ENCODE measurements around the gene CACNA1B.

Gene CACNA1B

GRCh38 chr9:138022756-138023393, 145.3 kb downstream of the CACNA1B start:
- no peaks in the 10 kb centered on the region for H3K9me3 ChIP-seq
- H3K4me1 ChIP-seq (ENCODE audit: control insufficient read depth in 1 of 2, insufficient read depth in 1 of 2, low read depth in 1 of 2, low read length in 1 of 2) = no peaks in the 10 kb centered on the region
- H3K36me3 ChIP-seq = no peaks in the 10 kb centered on the region
- H3K4me3 ChIP-seq (ENCODE audit: low read depth in 1 of 2, low read length in 1 of 2) = no peak overlapping the region
- no peak overlapping the region for H3K27ac ChIP-seq
- peaks cover 76% of the 10 kb centered on the region for H3K27me3 ChIP-seq
- TF ChIP-seq CTCF (IDR thresholded peaks at IDR 0.05) = no peak

- Histone ChIP-seq H3K9me3 (no peaks in the 10 kb centered on the region), H3K27ac (no peak overlapping the region), H3K27me3 (peaks cover 83% of the 10 kb centered on the region), H3K4me3 (ENCODE audit: low read depth in 1 of 2, low read length in 1 of 2) (no peak overlapping the region), H3K36me3 (no peaks in the 10 kb centered on the region), H3K4me1 (ENCODE audit: control insufficient read depth in 1 of 2, insufficient read depth in 1 of 2, low read depth in 1 of 2, low read length in 1 of 2) (no peaks in the 10 kb centered on the region)
- TF ChIP-seq CTCF (IDR thresholded peaks at IDR 0.05) = no peak
Observed at GRCh38 chr9:138023394-138024124, 146.0 kb downstream of the CACNA1B start.

- TF ChIP-seq CTCF (IDR thresholded peaks at IDR 0.05) = no peak
Observed at GRCh38 chr9:138024131-138024530, 146.5 kb downstream of the CACNA1B start.

GRCh38 chr9:138024831-138025291, 147.3 kb downstream of the CACNA1B start:
- Histone ChIP-seq H3K27me3 (peaks cover 93% of the 10 kb centered on the region), H3K9me3 (no peaks in the 10 kb centered on the region), H3K27ac (no peak overlapping the region), H3K4me1 (ENCODE audit: control insufficient read depth in 1 of 2, insufficient read depth in 1 of 2, low read depth in 1 of 2, low read length in 1 of 2) (no peaks in the 10 kb centered on the region), H3K36me3 (no peaks in the 10 kb centered on the region), H3K4me3 (ENCODE audit: low read depth in 1 of 2, low read length in 1 of 2) (no peak overlapping the region)
- no peak for TF ChIP-seq CTCF (IDR thresholded peaks at IDR 0.05)

More at GRCh38 chr9:138024131-138024530, 146.5 kb downstream of the CACNA1B start:
- Histone ChIP-seq H3K36me3 (no peaks in the 10 kb centered on the region), H3K4me1 (ENCODE audit: control insufficient read depth in 1 of 2, insufficient read depth in 1 of 2, low read depth in 1 of 2, low read length in 1 of 2) (no peaks in the 10 kb centered on the region), H3K27me3 (peaks cover 88% of the 10 kb centered on the region), H3K4me3 (ENCODE audit: low read depth in 1 of 2, low read length in 1 of 2) (no peak overlapping the region), H3K9me3 (no peaks in the 10 kb centered on the region), H3K27ac (no peak overlapping the region)

- Histone ChIP-seq H3K27me3 (peaks cover 93% of the 10 kb centered on the region), H3K27ac (no peak overlapping the region), H3K4me3 (ENCODE audit: low read depth in 1 of 2, low read length in 1 of 2) (no peak overlapping the region), H3K4me1 (ENCODE audit: control insufficient read depth in 1 of 2, insufficient read depth in 1 of 2, low read depth in 1 of 2, low read length in 1 of 2) (no peaks in the 10 kb centered on the region), H3K9me3 (no peaks in the 10 kb centered on the region), H3K36me3 (no peaks in the 10 kb centered on the region)
- TF ChIP-seq CTCF (IDR thresholded peaks at IDR 0.05) = no peak
Observed at GRCh38 chr9:138025417-138025816, 147.8 kb downstream of the CACNA1B start.

Data from neutrophil (primary cell).